Left ventricle myocardium inferior (tissue), 1 donor: ENCODE measurements around the gene RAPGEF3. TPM values are rescaled to one million over a fixed set of nuclear protein-coding genes. Genes with fewer than 3 reads are reported as not detected.

Experiments used
- DNase-seq: peaks from one replicate; pipeline ENCODE4 v3.0.0-alpha.2; 2020
- H3K27ac ChIP-seq: fragments of 200-600 bp; replicated peaks from 2 replicates; pipeline ENCODE4 v1.8.0; 2021
- H3K27me3 ChIP-seq: fragments of 200-600 bp; 2 replicates; pipeline ENCODE4 v1.8.0; 2021; ENCODE audit warnings: low read depth
- H3K36me3 ChIP-seq: fragments of 200-600 bp; 2 replicates; pipeline ENCODE4 v1.8.0; 2021
- H3K4me1 ChIP-seq: fragments of 200-600 bp; 2 replicates; pipeline ENCODE4 v1.8.0; 2021
- H3K4me3 ChIP-seq: fragments of 200-600 bp; 2 replicates; pipeline ENCODE4 v1.8.0; 2021; ENCODE audit warnings: mild to moderate bottlenecking, moderate library complexity
- H3K9me3 ChIP-seq: fragments of 200-600 bp; replicated peaks from 2 replicates; pipeline ENCODE4 v1.8.0; 2021
- CTCF ChIP-seq: fragments of 200-600 bp; IDR thresholded peaks from 2 replicates; pipeline ENCODE4 v1.8.0; 2021; ENCODE audit warnings: antibody characterized with exemption, mild to moderate bottlenecking, borderline replicate concordance
- intact Hi-C: fragments of 100-400 bp; cut with micrococcal nuclease; formaldehyde crosslinking; loops from one replicate; pipeline ENCODE4 v1.11.0; 2022
- total RNA-seq: library from RNA; stranded (reverse); fragmentation: NEBNext Ultra II Directional; extraction: Animal tissue kit (Norgen Biotek cat#: 25700); gene quantifications from one replicate; pipeline ENCODE4 v1.2.1, GENCODE V29; 2021
- donor health status: DM: no; HTN: yes; CAD: no; lungs with severe emphysema.

RAPGEF3 gene
- total RNA-seq, 1 donor from 2014 or later: 34.8 TPM

GRCh38 chr12:47741340-47741703 lies 17.4 kb downstream of the RAPGEF3 start:
- peaks cover 7% of the 10 kb centered on the region for H3K36me3 ChIP-seq
- no peaks in the 10 kb centered on the region for H3K27me3 ChIP-seq
- H3K9me3 ChIP-seq: no peaks in the 10 kb centered on the region
- H3K27ac ChIP-seq: peak overlapping the region; percentile 92
- H3K4me3 ChIP-seq: no peak overlapping the region
- TF ChIP-seq CTCF: no peak
- H3K4me1 ChIP-seq: peaks cover 80% of the 10 kb centered on the region
- DNase-seq: peak; percentile 88
- intact Hi-C loops: no loop called here

- Histone ChIP-seq H3K36me3 (peaks cover 2% of the 10 kb centered on the region), H3K4me3 (peak overlapping the region; percentile 13), H3K9me3 (no peaks in the 10 kb centered on the region), H3K4me1 (peaks cover 81% of the 10 kb centered on the region), H3K27me3 (no peaks in the 10 kb centered on the region), H3K27ac (peak overlapping the region; percentile 92)
- no peak for TF ChIP-seq CTCF
- intact Hi-C loops: no loop called here
- DNase-seq: no peak
Observed at GRCh38 chr12:47740606-47741339, 17.9 kb downstream of the RAPGEF3 start.

DNA sequence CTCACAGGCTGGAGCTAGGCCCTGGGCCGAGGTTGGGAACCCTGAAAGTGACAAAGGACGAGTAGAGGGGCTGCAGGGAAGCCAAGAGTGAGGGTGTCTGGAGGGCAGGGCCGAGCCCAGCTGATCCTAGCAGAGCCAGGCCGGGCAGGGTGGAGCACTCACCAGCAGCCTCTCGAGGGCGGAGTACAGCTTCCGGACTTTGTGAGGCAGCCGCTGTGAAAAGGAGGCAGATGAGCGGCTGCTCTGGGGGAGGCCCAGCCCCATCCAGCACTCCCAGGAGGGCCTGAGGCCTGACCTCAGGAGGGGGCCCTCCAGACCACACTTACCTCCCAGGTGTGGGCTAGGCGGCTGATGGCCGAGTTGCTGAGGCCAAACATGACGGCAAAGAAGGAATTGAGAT lies 18.7 kb downstream of the RAPGEF3 start:
- peak; percentile 62 for DNase-seq
- Histone ChIP-seq H3K27ac (peak overlapping the region; percentile 92), H3K36me3 (no peaks in the 10 kb centered on the region), H3K4me3 (peak overlapping the region; percentile 13), H3K4me1 (peaks cover 81% of the 10 kb centered on the region), H3K27me3 (no peaks in the 10 kb centered on the region), H3K9me3 (no peaks in the 10 kb centered on the region)
- intact Hi-C loops: no loop called here
- no peak for TF ChIP-seq CTCF

DNA sequence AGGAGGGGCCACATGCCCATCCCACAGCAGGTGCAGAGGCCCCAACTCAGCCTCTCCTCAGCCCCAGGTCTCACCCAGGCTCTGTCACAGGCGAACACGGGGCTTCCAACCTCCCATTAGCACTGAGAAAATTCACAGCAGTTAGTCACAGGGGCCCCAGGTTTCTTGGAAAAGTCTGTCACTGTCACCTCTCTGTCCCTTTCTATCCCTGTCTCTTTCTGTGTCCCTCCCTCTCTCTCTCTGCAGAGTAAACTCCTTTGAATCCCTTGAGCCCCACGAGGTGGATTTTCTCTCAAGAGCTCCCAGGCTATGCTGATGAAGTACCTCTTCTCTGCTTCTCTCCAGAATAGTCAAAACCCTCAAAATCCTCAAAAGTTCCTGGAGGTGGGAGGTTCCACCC lies 19.4 kb downstream of the RAPGEF3 start:
- no peak overlapping the region for H3K4me3 ChIP-seq
- peaks cover 86% of the 10 kb centered on the region for H3K4me1 ChIP-seq

DNA sequence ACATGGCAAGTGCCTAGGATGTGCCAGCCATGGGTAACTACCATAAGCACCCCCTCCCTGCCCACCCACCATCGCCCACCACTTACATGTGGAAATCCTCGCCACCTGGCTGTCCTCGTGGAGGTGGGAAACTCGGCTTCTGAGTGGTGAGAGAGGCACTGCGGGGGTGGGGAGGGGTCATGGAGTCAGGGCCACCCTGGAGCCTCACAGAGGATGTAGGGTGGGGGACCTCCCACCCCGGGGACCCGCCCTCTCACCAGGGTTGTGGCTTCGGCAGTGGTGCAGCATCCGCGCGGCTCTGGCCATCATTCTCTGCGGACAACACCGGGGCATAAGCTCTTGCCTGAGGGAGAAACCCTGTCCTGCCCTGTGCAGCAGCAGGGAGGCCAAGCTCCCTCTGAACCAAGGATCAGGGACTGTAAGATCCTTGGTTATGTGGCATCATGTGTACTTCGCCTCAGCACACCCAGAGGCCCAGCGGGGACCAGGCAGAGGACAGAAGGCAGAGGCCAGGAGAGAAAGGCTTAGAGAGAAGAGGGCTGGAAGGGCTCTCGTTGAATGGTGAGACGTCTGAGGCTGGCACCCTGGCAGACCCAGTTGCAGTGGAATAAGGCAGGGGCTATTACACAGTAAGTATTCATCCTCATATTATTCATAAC lies 20.6 kb downstream of the RAPGEF3 start:
- no peak for DNase-seq
- peaks cover 95% of the 10 kb centered on the region for H3K4me1 ChIP-seq
- intact Hi-C loops: no loop called here
- TF ChIP-seq CTCF: no peak
- H3K4me3 ChIP-seq: peak overlapping the region; percentile 17
- no peaks in the 10 kb centered on the region for H3K27me3 ChIP-seq
- no peaks in the 10 kb centered on the region for H3K36me3 ChIP-seq
- H3K27ac ChIP-seq: peak overlapping the region; percentile 92
- H3K9me3 ChIP-seq: no peaks in the 10 kb centered on the region

More for the DNA sequence above, 19.4 kb downstream of the RAPGEF3 start:
- Histone ChIP-seq H3K9me3 (no peaks in the 10 kb centered on the region), H3K27me3 (no peaks in the 10 kb centered on the region), H3K36me3 (no peaks in the 10 kb centered on the region), H3K27ac (peak overlapping the region; percentile 92)
- intact Hi-C loops: no loop called here
- TF ChIP-seq CTCF: no peak
- no peak for DNase-seq
